ENCODE measurements around the gene SLC29A3.

Gene SLC29A3

GRCh38 chr10:71371750-71372166 is 52.7 kb downstream of the SLC29A3 start:
- Histone ChIP-seq H3K4me3 (ENCODE audit: insufficient read depth, low read length, poor library complexity, severe bottlenecking) (no peak overlapping the region), H3K27me3 (ENCODE audit: low read length) (no peaks in the 10 kb centered on the region), H3F3A (ENCODE audit: insufficient read depth) (no peaks in the 10 kb centered on the region), H3K4me2 (ENCODE audit: low read depth, low read length, poor library complexity, severe bottlenecking) (no peak overlapping the region), H3K9ac (ENCODE audit: low read length) (no peak overlapping the region), H3K36me3 (ENCODE audit: low read length) (no peaks in the 10 kb centered on the region), H3K79me2 (ENCODE audit: insufficient read depth, low read length) (no peaks in the 10 kb centered on the region), H3K9me3 (ENCODE audit: insufficient read depth, low read length) (no peaks in the 10 kb centered on the region), H4K20me1 (ENCODE audit: low read depth, low read length) (no peaks in the 10 kb centered on the region), H3K9me2 (replicated peaks; ENCODE audit: insufficient read depth, low read length) (no peaks in the 10 kb centered on the region), H3K27ac (ENCODE audit: low read depth, low read length) (no peak overlapping the region), H2AFZ (ENCODE audit: low read depth, low read length, severe bottlenecking) (no peak overlapping the region)
- TF ChIP-seq, protein P1, sequence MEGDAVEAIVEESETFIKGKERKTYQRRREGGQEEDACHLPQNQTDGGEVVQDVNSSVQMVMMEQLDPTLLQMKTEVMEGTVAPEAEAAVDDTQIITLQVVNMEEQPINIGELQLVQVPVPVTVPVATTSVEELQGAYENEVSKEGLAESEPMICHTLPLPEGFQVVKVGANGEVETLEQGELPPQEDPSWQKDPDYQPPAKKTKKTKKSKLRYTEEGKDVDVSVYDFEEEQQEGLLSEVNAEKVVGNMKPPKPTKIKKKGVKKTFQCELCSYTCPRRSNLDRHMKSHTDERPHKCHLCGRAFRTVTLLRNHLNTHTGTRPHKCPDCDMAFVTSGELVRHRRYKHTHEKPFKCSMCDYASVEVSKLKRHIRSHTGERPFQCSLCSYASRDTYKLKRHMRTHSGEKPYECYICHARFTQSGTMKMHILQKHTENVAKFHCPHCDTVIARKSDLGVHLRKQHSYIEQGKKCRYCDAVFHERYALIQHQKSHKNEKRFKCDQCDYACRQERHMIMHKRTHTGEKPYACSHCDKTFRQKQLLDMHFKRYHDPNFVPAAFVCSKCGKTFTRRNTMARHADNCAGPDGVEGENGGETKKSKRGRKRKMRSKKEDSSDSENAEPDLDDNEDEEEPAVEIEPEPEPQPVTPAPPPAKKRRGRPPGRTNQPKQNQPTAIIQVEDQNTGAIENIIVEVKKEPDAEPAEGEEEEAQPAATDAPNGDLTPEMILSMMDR (IDR thresholded peaks at IDR 0.05; ENCODE audit: insufficient read depth, low read length, poor library complexity, severe bottlenecking), result no peak
- TF ChIP-seq EZH2phosphoT487 (conservative IDR thresholded peaks at IDR 0.05; ENCODE audit: low read length), result no peak

- Histone ChIP-seq H3K27ac (ENCODE audit: low read depth, low read length) (no peak overlapping the region), H4K20me1 (ENCODE audit: low read depth, low read length) (no peaks in the 10 kb centered on the region), H3K36me3 (ENCODE audit: low read length) (no peaks in the 10 kb centered on the region), H2AFZ (ENCODE audit: low read depth, low read length, severe bottlenecking) (no peak overlapping the region), H3K9me3 (ENCODE audit: insufficient read depth, low read length) (no peaks in the 10 kb centered on the region), H3K9ac (ENCODE audit: low read length) (no peak overlapping the region), H3K4me3 (ENCODE audit: insufficient read depth, low read length, poor library complexity, severe bottlenecking) (no peak overlapping the region), H3F3A (ENCODE audit: insufficient read depth) (no peaks in the 10 kb centered on the region), H3K4me2 (ENCODE audit: low read depth, low read length, poor library complexity, severe bottlenecking) (no peak overlapping the region), H3K27me3 (ENCODE audit: low read length) (no peaks in the 10 kb centered on the region), H3K79me2 (ENCODE audit: insufficient read depth, low read length) (no peaks in the 10 kb centered on the region), H3K9me2 (replicated peaks; ENCODE audit: insufficient read depth, low read length) (no peaks in the 10 kb centered on the region)
- no peak for TF ChIP-seq EZH2phosphoT487 (conservative IDR thresholded peaks at IDR 0.05; ENCODE audit: low read length)
- TF ChIP-seq, protein P1 (IDR thresholded peaks at IDR 0.05; ENCODE audit: insufficient read depth, low read length, poor library complexity, severe bottlenecking), result no peak
These were observed 53.9 kb downstream of the SLC29A3 start for GRCh38 chr10:71372882-71373495.

DNA sequence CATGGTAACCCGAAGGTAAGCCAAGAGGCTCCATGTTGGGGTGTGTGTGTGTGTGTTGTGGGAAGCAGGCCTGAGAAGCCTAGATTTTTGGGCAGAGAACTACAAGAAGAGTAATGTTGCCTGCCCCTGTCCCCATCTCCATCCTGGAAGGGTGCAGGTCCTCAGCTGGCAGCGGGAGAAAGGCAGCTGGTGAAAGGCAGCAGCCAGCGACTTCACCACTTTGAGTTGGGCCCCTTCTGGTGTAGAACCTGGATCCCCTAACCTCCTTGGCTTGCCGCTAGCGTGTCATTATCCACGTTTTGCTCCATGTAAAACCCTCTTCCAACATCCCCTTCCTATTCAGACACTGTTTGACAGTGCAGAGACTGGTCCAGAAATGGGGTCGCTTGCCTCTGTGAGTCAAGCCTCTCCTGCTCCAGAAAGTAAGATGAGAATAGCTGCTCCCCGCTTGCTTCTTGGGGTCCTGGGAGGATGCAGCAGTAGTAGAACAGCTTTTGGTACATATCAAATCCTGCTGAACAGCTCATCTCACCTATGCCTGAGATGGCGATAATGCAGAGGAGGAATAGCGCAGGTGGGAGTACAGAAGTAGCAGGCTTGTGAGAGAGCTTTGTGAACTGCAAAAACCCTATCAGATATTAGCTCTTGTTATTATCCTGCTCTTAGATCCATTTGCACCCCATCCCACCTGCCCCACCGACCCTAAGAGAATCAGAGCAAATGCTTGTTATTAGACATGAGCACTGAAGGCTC is 55.6 kb downstream of the SLC29A3 start:
- no peaks in the 10 kb centered on the region for H3K36me3 ChIP-seq (ENCODE audit: low read length)
- no peaks in the 10 kb centered on the region for H3K27me3 ChIP-seq (ENCODE audit: low read length)
- no peak overlapping the region for H3K4me2 ChIP-seq (ENCODE audit: low read depth, low read length, poor library complexity, severe bottlenecking)
- H3K9me3 ChIP-seq (ENCODE audit: insufficient read depth, low read length), result no peaks in the 10 kb centered on the region
- no peaks in the 10 kb centered on the region for H3K9me2 ChIP-seq (replicated peaks; ENCODE audit: insufficient read depth, low read length)
- no peaks in the 10 kb centered on the region for H4K20me1 ChIP-seq (ENCODE audit: low read depth, low read length)
- TF ChIP-seq EZH2phosphoT487 (conservative IDR thresholded peaks at IDR 0.05; ENCODE audit: low read length), result no peak
- TF ChIP-seq, protein P1 (IDR thresholded peaks at IDR 0.05; ENCODE audit: insufficient read depth, low read length, poor library complexity, severe bottlenecking), result no peak
- H3K4me3 ChIP-seq (ENCODE audit: insufficient read depth, low read length, poor library complexity, severe bottlenecking), result no peak overlapping the region
- no peak overlapping the region for H2AFZ ChIP-seq (ENCODE audit: low read depth, low read length, severe bottlenecking)
- H3K27ac ChIP-seq (ENCODE audit: low read depth, low read length), result no peak overlapping the region
- no peak overlapping the region for H3K9ac ChIP-seq (ENCODE audit: low read length)
- H3F3A ChIP-seq (ENCODE audit: insufficient read depth), result no peaks in the 10 kb centered on the region
- H3K79me2 ChIP-seq (ENCODE audit: insufficient read depth, low read length), result no peaks in the 10 kb centered on the region
